IPS-18a (cell line): Measurements from ENCODE around the gene ANKS1B.

ENCODE experiments used
- H3K27ac ChIP-seq: one replicate; pipeline ENCODE4 v1.5.1; 2013; ENCODE audit warnings: low read length
- H3K27me3 ChIP-seq: one replicate; pipeline ENCODE4 v1.6.1; 2013; ENCODE audit warnings: mild to moderate bottlenecking, low read length; ENCODE audit not compliant: control insufficient read depth, insufficient read depth
- H3K36me3 ChIP-seq: one replicate; pipeline ENCODE4 v1.6.1; 2013; ENCODE audit warnings: low read depth, low read length; ENCODE audit not compliant: control insufficient read depth
- H3K4me1 ChIP-seq: one replicate; pipeline ENCODE4 v1.6.1; 2013; ENCODE audit warnings: low read depth, low read length; ENCODE audit not compliant: control insufficient read depth
- H3K4me3 ChIP-seq: one replicate; pipeline ENCODE4 v1.5.1; 2013; ENCODE audit warnings: low read length
- H3K9ac ChIP-seq: one replicate; pipeline ENCODE4 v1.6.1; 2013; ENCODE audit warnings: mild to moderate bottlenecking, low read length, moderate library complexity
- H3K9me3 ChIP-seq: one replicate; pipeline ENCODE4 v1.6.1; 2013; ENCODE audit warnings: low read depth, low read length; ENCODE audit not compliant: control insufficient read depth

The ANKS1B gene

GRCh38 chr12:98752726-98753125 lies 1232.0 kb downstream of the ANKS1B start:
- no peaks in the 10 kb centered on the region for H3K9me3 ChIP-seq
- H3K4me1 ChIP-seq: no peaks in the 10 kb centered on the region
- H3K36me3 ChIP-seq: no peaks in the 10 kb centered on the region
- H3K4me3 ChIP-seq: no peak overlapping the region
- no peak overlapping the region for H3K27ac ChIP-seq
- no peak overlapping the region for H3K9ac ChIP-seq
- H3K27me3 ChIP-seq: no peaks in the 10 kb centered on the region

- no peaks in the 10 kb centered on the region for H3K4me1 ChIP-seq
- H3K9ac ChIP-seq: no peak overlapping the region
- no peak overlapping the region for H3K27ac ChIP-seq
- H3K27me3 ChIP-seq: peaks cover 3% of the 10 kb centered on the region
- H3K36me3 ChIP-seq: no peaks in the 10 kb centered on the region
- no peak overlapping the region for H3K4me3 ChIP-seq
- no peaks in the 10 kb centered on the region for H3K9me3 ChIP-seq
Observed at GRCh38 chr12:98751580-98752115, 1233.1 kb downstream of the ANKS1B start.

- Histone ChIP-seq H3K9ac (no peak overlapping the region), H3K27me3 (peaks cover 15% of the 10 kb centered on the region)
Observed at GRCh38 chr12:98750511-98750910, 1234.2 kb downstream of the ANKS1B start.

GRCh38 chr12:98748463-98748862 lies 1236.3 kb downstream of the ANKS1B start:
- no peaks in the 10 kb centered on the region for H3K9me3 ChIP-seq
- H3K36me3 ChIP-seq: no peaks in the 10 kb centered on the region
- H3K27ac ChIP-seq: no peak overlapping the region
- H3K4me3 ChIP-seq: no peak overlapping the region
- no peak overlapping the region for H3K9ac ChIP-seq
- peaks cover 21% of the 10 kb centered on the region for H3K27me3 ChIP-seq
- no peaks in the 10 kb centered on the region for H3K4me1 ChIP-seq

More at GRCh38 chr12:98750511-98750910, 1234.2 kb downstream of the ANKS1B start:
- Histone ChIP-seq H3K9me3 (no peaks in the 10 kb centered on the region), H3K4me1 (no peaks in the 10 kb centered on the region), H3K4me3 (no peak overlapping the region), H3K36me3 (no peaks in the 10 kb centered on the region), H3K27ac (no peak overlapping the region)

- peaks cover 15% of the 10 kb centered on the region for H3K4me1 ChIP-seq
- no peak overlapping the region for H3K9ac ChIP-seq
Observed at GRCh38 chr12:98745578-98746391, 1239.0 kb downstream of the ANKS1B start.

GRCh38 chr12:98744680-98745079 lies 1240.1 kb downstream of the ANKS1B start:
- no peak overlapping the region for H3K9ac ChIP-seq
- peaks cover 21% of the 10 kb centered on the region for H3K27me3 ChIP-seq

More at GRCh38 chr12:98745578-98746391, 1239.0 kb downstream of the ANKS1B start:
- peak overlapping the region; percentile 52 for H3K4me3 ChIP-seq
- no peak overlapping the region for H3K27ac ChIP-seq
- H3K9me3 ChIP-seq: no peaks in the 10 kb centered on the region
- peaks cover 21% of the 10 kb centered on the region for H3K27me3 ChIP-seq
- no peaks in the 10 kb centered on the region for H3K36me3 ChIP-seq

GRCh38 chr12:98743362-98743953 lies 1241.3 kb downstream of the ANKS1B start:
- Histone ChIP-seq H3K9me3 (no peaks in the 10 kb centered on the region), H3K4me3 (no peak overlapping the region), H3K27ac (no peak overlapping the region), H3K27me3 (peaks cover 21% of the 10 kb centered on the region), H3K9ac (no peak overlapping the region), H3K36me3 (no peaks in the 10 kb centered on the region), H3K4me1 (peaks cover 15% of the 10 kb centered on the region)

More at GRCh38 chr12:98744680-98745079, 1240.1 kb downstream of the ANKS1B start:
- peaks cover 15% of the 10 kb centered on the region for H3K4me1 ChIP-seq
- H3K4me3 ChIP-seq: no peak overlapping the region
- H3K9me3 ChIP-seq: no peaks in the 10 kb centered on the region
- H3K27ac ChIP-seq: no peak overlapping the region
- H3K36me3 ChIP-seq: no peaks in the 10 kb centered on the region

GRCh38 chr12:98741556-98742265 lies 1243.0 kb downstream of the ANKS1B start:
- Histone ChIP-seq H3K27me3 (peaks cover 18% of the 10 kb centered on the region), H3K9me3 (no peaks in the 10 kb centered on the region), H3K9ac (no peak overlapping the region), H3K27ac (no peak overlapping the region), H3K4me3 (no peak overlapping the region), H3K36me3 (no peaks in the 10 kb centered on the region), H3K4me1 (peaks cover 15% of the 10 kb centered on the region)

GRCh38 chr12:98741196-98741555 lies 1243.6 kb downstream of the ANKS1B start:
- peaks cover 15% of the 10 kb centered on the region for H3K4me1 ChIP-seq
- H3K36me3 ChIP-seq: no peaks in the 10 kb centered on the region
- no peak overlapping the region for H3K4me3 ChIP-seq
- no peak overlapping the region for H3K9ac ChIP-seq
- no peak overlapping the region for H3K27ac ChIP-seq
- H3K9me3 ChIP-seq: no peaks in the 10 kb centered on the region
- H3K27me3 ChIP-seq: peaks cover 13% of the 10 kb centered on the region

- Histone ChIP-seq H3K9me3 (no peaks in the 10 kb centered on the region), H3K27me3 (peaks cover 9% of the 10 kb centered on the region), H3K4me3 (no peak overlapping the region), H3K36me3 (no peaks in the 10 kb centered on the region), H3K9ac (no peak overlapping the region), H3K27ac (no peak overlapping the region), H3K4me1 (peaks cover 15% of the 10 kb centered on the region)
Observed at GRCh38 chr12:98740751-98741150, 1244.0 kb downstream of the ANKS1B start.

- Histone ChIP-seq H3K9ac (no peak overlapping the region), H3K27ac (no peak overlapping the region), H3K36me3 (no peaks in the 10 kb centered on the region), H3K27me3 (no peaks in the 10 kb centered on the region), H3K4me1 (peaks cover 15% of the 10 kb centered on the region), H3K9me3 (no peaks in the 10 kb centered on the region), H3K4me3 (no peak overlapping the region)
Observed at GRCh38 chr12:98738539-98738938, 1246.2 kb downstream of the ANKS1B start.
